Left ventricle myocardium inferior (tissue), 1 donor: Measurements from ENCODE around the gene PITPNM3. TPM values are rescaled to one million over a fixed set of nuclear protein-coding genes. Genes with fewer than 3 reads are reported as not detected.

Experiments
- DNase-seq: peaks from one replicate; pipeline ENCODE4 v3.0.0-alpha.2; 2020
- H3K27ac ChIP-seq: fragments of 200-600 bp; replicated peaks from 2 replicates; pipeline ENCODE4 v1.8.0; 2021
- H3K27me3 ChIP-seq: fragments of 200-600 bp; 2 replicates; pipeline ENCODE4 v1.8.0; 2021; ENCODE audit warnings: low read depth
- H3K36me3 ChIP-seq: fragments of 200-600 bp; 2 replicates; pipeline ENCODE4 v1.8.0; 2021
- H3K4me1 ChIP-seq: fragments of 200-600 bp; 2 replicates; pipeline ENCODE4 v1.8.0; 2021
- H3K4me3 ChIP-seq: fragments of 200-600 bp; 2 replicates; pipeline ENCODE4 v1.8.0; 2021; ENCODE audit warnings: mild to moderate bottlenecking, moderate library complexity
- H3K9me3 ChIP-seq: fragments of 200-600 bp; replicated peaks from 2 replicates; pipeline ENCODE4 v1.8.0; 2021
- intact Hi-C: fragments of 100-400 bp; cut with micrococcal nuclease; formaldehyde crosslinking; loops from one replicate; pipeline ENCODE4 v1.11.0; 2022
- total RNA-seq: library from RNA; stranded (reverse); fragmentation: NEBNext Ultra II Directional; extraction: Animal tissue kit (Norgen Biotek cat#: 25700); gene quantifications from one replicate; pipeline ENCODE4 v1.2.1, GENCODE V29; 2021
- TF ChIP-seq, protein P1 (sequence below): fragments of 200-600 bp; IDR thresholded peaks from 2 replicates; pipeline ENCODE4 v1.8.0; 2021; ENCODE audit warnings: antibody characterized with exemption, mild to moderate bottlenecking, borderline replicate concordance
- donor health status: DM: no; HTN: yes; CAD: no; lungs with severe emphysema.

PITPNM3 gene
- total RNA-seq, 1 donor from 2014 or later = 0.36 TPM

- peaks cover 16% of the 10 kb centered on the region for H3K4me1 ChIP-seq
Measured at GRCh38 chr17:6549384-6550036, 6.8 kb downstream of the PITPNM3 start.

DNA sequence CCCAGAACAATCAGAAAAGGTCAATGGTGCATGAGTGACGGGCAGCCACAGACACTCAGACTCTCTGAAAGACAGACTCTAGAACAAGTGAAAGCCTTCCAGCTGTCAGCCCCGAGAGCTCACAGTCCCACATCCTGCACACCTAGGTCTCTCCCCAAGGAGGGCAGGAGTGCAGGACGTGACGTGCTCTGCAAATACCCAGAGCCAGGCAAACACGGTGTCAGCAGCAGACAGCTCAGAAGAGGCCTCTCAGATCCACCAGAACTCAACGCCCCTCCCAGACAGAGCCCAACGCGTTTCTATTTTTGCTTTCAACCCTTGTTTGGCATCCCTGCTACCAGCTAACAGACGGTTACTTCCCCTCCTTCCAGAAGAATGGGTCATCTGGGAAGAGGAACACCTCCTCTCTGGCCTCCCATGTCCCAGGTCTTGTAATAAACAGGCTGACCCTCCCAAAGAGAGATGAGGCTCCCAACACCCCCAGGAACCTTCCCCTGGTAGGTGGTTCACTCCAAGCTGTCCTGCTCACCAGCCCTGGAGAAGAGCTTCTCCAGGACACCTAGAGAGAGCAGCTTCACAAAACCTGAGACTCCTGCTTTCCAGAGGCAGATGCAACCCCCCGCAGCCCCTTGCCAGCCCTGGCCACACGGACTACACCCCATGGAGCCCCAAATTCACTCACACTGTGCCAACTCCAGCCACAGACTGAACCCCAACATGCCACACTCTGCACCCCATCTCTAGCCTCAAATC, 7.6 kb downstream of the PITPNM3 start:
- Histone ChIP-seq H3K4me3 (peak overlapping the region; percentile 11), H3K9me3 (no peaks in the 10 kb centered on the region), H3K36me3 (no peaks in the 10 kb centered on the region), H3K27ac (peak overlapping the region; percentile 38), H3K27me3 (peaks cover 18% of the 10 kb centered on the region), H3K4me1 (peaks cover 16% of the 10 kb centered on the region)
- DNase-seq = no peak
- TF ChIP-seq, protein P1, sequence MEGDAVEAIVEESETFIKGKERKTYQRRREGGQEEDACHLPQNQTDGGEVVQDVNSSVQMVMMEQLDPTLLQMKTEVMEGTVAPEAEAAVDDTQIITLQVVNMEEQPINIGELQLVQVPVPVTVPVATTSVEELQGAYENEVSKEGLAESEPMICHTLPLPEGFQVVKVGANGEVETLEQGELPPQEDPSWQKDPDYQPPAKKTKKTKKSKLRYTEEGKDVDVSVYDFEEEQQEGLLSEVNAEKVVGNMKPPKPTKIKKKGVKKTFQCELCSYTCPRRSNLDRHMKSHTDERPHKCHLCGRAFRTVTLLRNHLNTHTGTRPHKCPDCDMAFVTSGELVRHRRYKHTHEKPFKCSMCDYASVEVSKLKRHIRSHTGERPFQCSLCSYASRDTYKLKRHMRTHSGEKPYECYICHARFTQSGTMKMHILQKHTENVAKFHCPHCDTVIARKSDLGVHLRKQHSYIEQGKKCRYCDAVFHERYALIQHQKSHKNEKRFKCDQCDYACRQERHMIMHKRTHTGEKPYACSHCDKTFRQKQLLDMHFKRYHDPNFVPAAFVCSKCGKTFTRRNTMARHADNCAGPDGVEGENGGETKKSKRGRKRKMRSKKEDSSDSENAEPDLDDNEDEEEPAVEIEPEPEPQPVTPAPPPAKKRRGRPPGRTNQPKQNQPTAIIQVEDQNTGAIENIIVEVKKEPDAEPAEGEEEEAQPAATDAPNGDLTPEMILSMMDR = no peak
- intact Hi-C loops = no loop called here

More at GRCh38 chr17:6549384-6550036, 6.8 kb downstream of the PITPNM3 start:
- intact Hi-C loops = no loop called here
- no peak for DNase-seq
- H3K9me3 ChIP-seq = no peaks in the 10 kb centered on the region
- TF ChIP-seq, protein P1 = no peak
- H3K36me3 ChIP-seq = no peaks in the 10 kb centered on the region
- peaks cover 25% of the 10 kb centered on the region for H3K27me3 ChIP-seq
- H3K27ac ChIP-seq = no peak overlapping the region
- H3K4me3 ChIP-seq = no peak overlapping the region

- intact Hi-C loops = no loop called here
- no peak for DNase-seq
- no peak overlapping the region for H3K4me3 ChIP-seq
Measured at GRCh38 chr17:6548034-6548433, 8.3 kb downstream of the PITPNM3 start.

DNA sequence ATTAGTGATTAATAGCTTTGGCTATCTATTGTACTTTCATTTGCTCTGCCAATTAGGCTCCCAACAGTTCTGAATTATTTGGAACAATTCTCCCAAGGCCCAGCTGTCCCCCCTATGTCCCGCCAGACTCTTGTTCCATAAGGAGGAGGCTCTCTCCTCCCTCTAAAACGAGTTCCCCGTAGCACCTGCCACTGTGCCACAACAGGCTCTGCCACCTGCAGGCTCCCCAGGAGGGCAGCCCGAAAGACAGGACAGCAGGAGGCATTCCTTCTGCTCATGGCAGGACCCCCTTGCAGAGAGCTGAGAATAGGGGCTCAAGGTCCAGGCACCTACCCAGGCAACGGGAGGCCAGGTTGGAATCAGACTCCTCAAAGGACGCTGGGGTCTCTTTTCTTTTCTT, 9.0 kb downstream of the PITPNM3 start:
- intact Hi-C loops = no loop called here
- peaks cover 16% of the 10 kb centered on the region for H3K4me1 ChIP-seq

More at GRCh38 chr17:6548034-6548433, 8.3 kb downstream of the PITPNM3 start:
- Histone ChIP-seq H3K27ac (peak overlapping the region; percentile 38), H3K27me3 (peaks cover 11% of the 10 kb centered on the region), H3K36me3 (no peaks in the 10 kb centered on the region), H3K9me3 (no peaks in the 10 kb centered on the region), H3K4me1 (peaks cover 16% of the 10 kb centered on the region)
- TF ChIP-seq, protein P1 = no peak

GRCh38 chr17:6546069-6546718, 10.2 kb downstream of the PITPNM3 start:
- no peak overlapping the region for H3K27ac ChIP-seq

More for the DNA sequence above, 9.0 kb downstream of the PITPNM3 start:
- Histone ChIP-seq H3K9me3 (no peaks in the 10 kb centered on the region), H3K27ac (no peak overlapping the region), H3K27me3 (peaks cover 4% of the 10 kb centered on the region), H3K4me3 (no peak overlapping the region), H3K36me3 (no peaks in the 10 kb centered on the region)
- no peak for DNase-seq
- TF ChIP-seq, protein P1 = no peak

More at GRCh38 chr17:6546069-6546718, 10.2 kb downstream of the PITPNM3 start:
- no peaks in the 10 kb centered on the region for H3K27me3 ChIP-seq
- peaks cover 13% of the 10 kb centered on the region for H3K4me1 ChIP-seq
- no peaks in the 10 kb centered on the region for H3K9me3 ChIP-seq
- H3K36me3 ChIP-seq = no peaks in the 10 kb centered on the region
- TF ChIP-seq, protein P1 = no peak
- intact Hi-C loops = no loop called here
- no peak for DNase-seq
- no peak overlapping the region for H3K4me3 ChIP-seq
